Fibroblast of mammary gland (primary cell): ENCODE results near the gene FALEC.

Source experiments
- DNase-seq: peaks from one replicate; pipeline ENCODE4 v3.0.0-alpha.2; 2010; ENCODE audit warnings: low read depth
- H3K4me3 ChIP-seq: 2 replicates; pipeline ENCODE4 v1.5.1; 2011; ENCODE audit warnings: low read depth, mild to moderate bottlenecking, low read length, moderate library complexity; ENCODE audit not compliant: control insufficient read depth
- TF ChIP-seq, protein P1 (sequence below): conservative IDR thresholded peaks from 2 replicates; pipeline ENCODE4 v1.5.1; 2011; ENCODE audit warnings: low read depth, low read length, inconsistent platforms; ENCODE audit not compliant: control insufficient read depth, insufficient read depth

FALEC gene

DNA sequence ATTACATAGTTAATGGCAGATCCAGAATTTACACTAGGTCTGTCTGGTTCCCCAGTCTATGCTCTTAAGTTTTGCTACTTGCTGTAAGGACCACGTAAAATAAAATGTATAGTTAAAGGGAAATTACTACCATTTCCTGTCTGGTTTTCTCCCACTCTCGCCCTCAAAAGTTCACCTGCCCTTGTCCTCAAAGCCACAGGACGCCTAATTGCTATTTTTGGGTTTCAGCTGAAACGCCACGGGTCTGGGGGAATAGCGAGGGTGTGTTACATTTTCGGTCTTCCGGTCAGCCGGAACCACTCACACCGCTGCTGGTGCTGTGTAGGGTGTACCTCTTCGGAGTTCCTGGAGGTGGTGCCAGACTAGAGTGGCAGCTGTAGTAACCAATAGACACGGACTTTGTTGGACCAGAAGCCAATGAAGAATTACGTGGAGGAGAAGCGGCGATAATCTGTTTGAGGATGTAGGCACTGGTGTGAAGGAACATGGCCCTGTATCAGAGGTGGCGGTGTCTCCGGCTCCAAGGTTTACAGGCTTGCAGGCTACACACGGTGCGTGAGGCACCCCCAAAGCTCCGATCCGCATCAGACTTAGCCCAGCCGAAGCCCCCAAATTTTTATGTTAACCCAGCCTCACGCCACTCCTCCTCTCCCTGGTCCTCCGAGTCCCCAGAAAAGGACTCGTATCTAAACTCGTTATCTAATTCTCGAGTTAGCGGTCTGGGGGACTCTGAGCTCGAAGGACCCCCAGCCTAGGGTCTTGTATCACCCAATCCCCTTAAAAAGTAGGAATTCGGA, 28.4 kb upstream of the FALEC start, which contains the start of gene TARS2:
Gene TARS2, plus strand, starts transcription at position 454 of the 797 bp plus-strand sequence. Its CDS starts 32 bp downstream, at position 486.
- DNase-seq: peak; percentile 99
- TF ChIP-seq, protein P1, sequence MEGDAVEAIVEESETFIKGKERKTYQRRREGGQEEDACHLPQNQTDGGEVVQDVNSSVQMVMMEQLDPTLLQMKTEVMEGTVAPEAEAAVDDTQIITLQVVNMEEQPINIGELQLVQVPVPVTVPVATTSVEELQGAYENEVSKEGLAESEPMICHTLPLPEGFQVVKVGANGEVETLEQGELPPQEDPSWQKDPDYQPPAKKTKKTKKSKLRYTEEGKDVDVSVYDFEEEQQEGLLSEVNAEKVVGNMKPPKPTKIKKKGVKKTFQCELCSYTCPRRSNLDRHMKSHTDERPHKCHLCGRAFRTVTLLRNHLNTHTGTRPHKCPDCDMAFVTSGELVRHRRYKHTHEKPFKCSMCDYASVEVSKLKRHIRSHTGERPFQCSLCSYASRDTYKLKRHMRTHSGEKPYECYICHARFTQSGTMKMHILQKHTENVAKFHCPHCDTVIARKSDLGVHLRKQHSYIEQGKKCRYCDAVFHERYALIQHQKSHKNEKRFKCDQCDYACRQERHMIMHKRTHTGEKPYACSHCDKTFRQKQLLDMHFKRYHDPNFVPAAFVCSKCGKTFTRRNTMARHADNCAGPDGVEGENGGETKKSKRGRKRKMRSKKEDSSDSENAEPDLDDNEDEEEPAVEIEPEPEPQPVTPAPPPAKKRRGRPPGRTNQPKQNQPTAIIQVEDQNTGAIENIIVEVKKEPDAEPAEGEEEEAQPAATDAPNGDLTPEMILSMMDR: peak; percentile 26

DNA sequence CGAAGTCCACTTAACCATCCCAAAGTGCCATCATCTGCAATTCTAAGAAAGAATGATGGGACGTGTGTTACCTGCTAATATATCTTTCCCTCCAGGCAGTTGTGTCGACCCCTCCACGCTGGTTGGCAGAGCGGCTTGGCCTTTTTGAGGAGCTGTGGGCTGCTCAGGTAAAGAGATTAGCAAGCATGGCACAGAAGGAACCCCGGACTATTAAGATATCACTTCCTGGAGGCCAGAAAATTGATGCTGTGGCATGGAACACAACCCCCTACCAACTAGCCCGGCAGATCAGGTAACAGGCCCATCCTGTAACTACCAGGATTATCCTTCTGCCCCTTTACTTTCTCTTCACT, 27.8 kb upstream of the FALEC start:
- DNase-seq: no peak
- H3K4me3 ChIP-seq: peak overlapping the region; percentile 96
- TF ChIP-seq, protein P1: no peak

More for the DNA sequence above, 28.4 kb upstream of the FALEC start, which contains the start of gene TARS2:
- peak within 1 kb of the TSS; percentile 96 for H3K4me3 ChIP-seq

DNA sequence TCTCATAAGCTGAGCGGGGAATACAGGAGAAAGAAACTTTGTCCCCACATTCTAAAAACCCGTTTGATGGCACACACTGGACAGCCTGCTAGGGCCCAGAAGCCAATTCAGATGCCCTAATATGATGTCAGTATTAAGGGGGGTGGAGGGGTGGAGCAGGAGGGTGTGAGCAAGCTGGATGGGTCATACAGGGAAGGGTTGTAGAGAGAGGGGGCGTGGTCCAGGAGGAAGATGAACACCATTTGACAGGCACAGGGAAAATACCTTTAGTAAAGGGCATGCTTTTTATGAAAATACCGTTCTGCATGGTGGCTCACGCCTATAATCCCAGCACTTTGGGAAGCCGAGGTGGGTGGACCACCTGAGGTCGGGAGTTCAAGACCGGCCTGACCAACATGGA, 22.4 kb upstream of the FALEC start:
- TF ChIP-seq, protein P1: no peak
- H3K4me3 ChIP-seq: no peak overlapping the region
- no peak for DNase-seq

DNA sequence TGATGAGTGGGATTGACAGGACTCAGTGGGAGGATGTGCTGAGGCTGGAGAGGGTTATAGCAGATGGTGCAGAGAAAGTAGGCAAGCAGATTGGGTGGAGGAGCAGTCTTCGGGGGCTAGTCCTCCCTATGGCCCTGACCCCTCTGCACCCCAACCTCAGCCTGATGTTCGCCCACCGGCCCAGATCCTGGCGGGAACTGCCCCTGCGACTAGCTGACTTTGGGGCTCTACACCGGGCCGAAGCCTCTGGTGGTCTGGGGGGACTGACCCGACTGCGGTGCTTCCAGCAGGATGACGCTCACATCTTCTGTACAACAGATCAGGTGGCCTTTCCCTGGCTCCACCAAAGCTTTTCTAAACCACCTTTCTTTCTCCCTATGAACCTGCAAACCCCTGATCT, 17.2 kb upstream of the FALEC start:
- no peak for DNase-seq
- TF ChIP-seq, protein P1: no peak
- H3K4me3 ChIP-seq: no peak overlapping the region

- H3K4me3 ChIP-seq: no peak overlapping the region
- DNase-seq: no peak
- TF ChIP-seq, protein P1: no peak
Observed at GRCh38 chr1:150505431-150505830, 10.1 kb upstream of the FALEC start.

DNA sequence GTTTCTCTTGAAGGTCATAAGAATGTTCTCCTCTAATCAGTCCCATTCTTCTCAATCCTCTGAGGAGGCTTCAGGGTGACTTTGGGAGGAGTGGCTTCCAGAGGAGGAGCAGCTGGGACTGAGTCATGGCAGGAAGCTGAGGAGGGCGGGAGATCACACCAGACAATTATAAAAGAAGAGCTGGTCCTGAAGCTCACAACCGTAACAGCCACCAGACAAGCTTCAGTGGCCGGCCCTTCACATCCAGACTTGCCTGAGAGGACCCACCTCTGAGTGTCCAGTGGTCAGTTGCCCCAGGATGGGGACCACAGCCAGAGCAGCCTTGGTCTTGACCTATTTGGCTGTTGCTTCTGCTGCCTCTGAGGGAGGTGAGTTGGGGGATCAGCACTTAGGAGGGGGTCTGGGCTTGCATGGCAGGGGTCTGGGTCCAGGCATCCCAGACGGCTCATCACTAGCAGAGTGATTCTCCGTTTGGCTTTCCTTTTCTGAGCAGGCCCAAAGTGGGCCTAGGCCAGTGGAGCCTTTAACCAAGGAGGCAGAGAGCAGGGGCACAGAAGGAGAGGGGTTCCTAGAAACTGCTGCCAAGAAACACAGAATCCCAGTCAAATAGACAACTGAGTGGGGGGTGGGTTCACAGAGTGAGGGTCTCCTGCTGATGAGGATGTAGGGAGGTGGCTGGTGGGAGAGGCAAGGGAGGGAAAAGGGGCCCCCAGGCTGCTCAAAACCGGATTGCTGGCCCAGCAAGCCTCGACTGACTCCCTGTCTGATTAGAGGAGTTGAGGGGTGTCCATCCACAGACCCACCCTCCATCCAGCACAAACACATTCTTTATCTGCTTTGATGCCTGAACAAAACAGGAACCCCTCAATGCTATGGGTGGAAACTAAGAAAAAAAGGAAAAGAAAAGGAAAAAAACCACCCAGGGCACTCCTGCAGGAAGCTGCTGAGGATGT, 7.4 kb upstream of the FALEC start, which contains the start of gene ECM1:
Gene ECM1, plus strand, starts transcription at position 198 of the 953 bp plus-strand sequence. Its CDS starts 101 bp downstream, at position 299.
- DNase-seq: peak; percentile 79
- TF ChIP-seq, protein P1: no peak
- peak within 1 kb of the TSS; percentile 34 for H3K4me3 ChIP-seq
